CD4-positive, alpha-beta T cell (primary cell): Measurements from ENCODE around the gene MARCHF3. TPM values are rescaled to one million over a fixed set of nuclear protein-coding genes. Genes with fewer than 3 reads are reported as not detected.

ENCODE experiments used
- ATAC-seq: fragments of 200-7000 bp; cut with Tn5 transposase; one replicate; pipeline ENCODE4 v1.10.0; 2022; ENCODE audit warnings: mild to moderate bottlenecking; ENCODE audit not compliant: poor library complexity
- CTCF ChIA-PET: fragments of 350-600 bp; sonication (Branson Sonifier 250); formaldehyde crosslinking; loops from one replicate; lab custom pipeline; 2021; ENCODE audit warnings: antibody characterized with exemption, inconsistent platforms; lab: Charles Lee
- POLR2A ChIA-PET: fragments of 350-600 bp; sonication (Branson Sonifier 250); formaldehyde crosslinking; loops from one replicate; lab custom pipeline; 2021; ENCODE audit warnings: antibody characterized with exemption, inconsistent platforms; lab: Charles Lee
- DNase-seq, 14 experiments: peaks; one replicate each; pipeline ENCODE4 v3.0.0-alpha.2; 2013 to 2020; ENCODE audit warnings: mixed read lengths in 2 of 14
- H3K27ac ChIP-seq, 2 donors: one replicate each; pipeline versions ENCODE4 v1.5.1 to v1.7.0; 2013; ENCODE audit warnings: low read length in 2 of 2, low read depth in 1 of 2, mild to moderate bottlenecking in 1 of 2
- H3K27me3 ChIP-seq, 2 experiments: 1 replicate in 1 of 2; 2 replicates in 1 of 2; pipeline versions ENCODE4 v1.6.1 to v1.7.0; 2013; ENCODE audit warnings: low read length in 2 of 2, control low read depth in 1 of 2, mild to moderate bottlenecking in 1 of 2, moderate library complexity in 1 of 2; ENCODE audit not compliant: insufficient read depth in 2 of 2, control insufficient read depth in 1 of 2
- H3K36me3 ChIP-seq: one replicate; pipeline ENCODE4 v1.6.1; 2013; ENCODE audit warnings: low read length, control low read depth; ENCODE audit not compliant: insufficient read depth
- H3K4me1 ChIP-seq: one replicate; pipeline ENCODE4 v1.6.1; 2013; ENCODE audit warnings: low read length, control low read depth; ENCODE audit not compliant: insufficient read depth
- H3K4me3 ChIP-seq: one replicate; pipeline ENCODE4 v1.5.1; 2013; ENCODE audit warnings: mild to moderate bottlenecking, low read length, moderate library complexity
- H3K9me3 ChIP-seq, 2 experiments: 1 replicate in 1 of 2; 2 replicates in 1 of 2; pipeline versions ENCODE4 v1.6.1 to v1.7.0; 2013; ENCODE audit warnings: low read length in 2 of 2, mild to moderate bottlenecking in 2 of 2, control low read depth in 1 of 2, moderate library complexity in 1 of 2; ENCODE audit not compliant: control insufficient read depth in 1 of 2, insufficient read depth in 1 of 2
- H3K27ac Mint-ChIP-seq: one replicate; pipeline ENCODE4 v1.8.0; 2020; ENCODE audit warnings: mixed read lengths
- H3K27me3 Mint-ChIP-seq: one replicate; pipeline ENCODE4 v1.8.0; 2021; ENCODE audit warnings: mixed read lengths
- H3K36me3 Mint-ChIP-seq: one replicate; pipeline ENCODE4 v1.8.0; 2021; ENCODE audit warnings: low read depth, mixed read lengths
- H3K4me1 Mint-ChIP-seq: one replicate; pipeline ENCODE4 v1.8.0; 2021; ENCODE audit warnings: low read depth, mixed read lengths
- H3K4me3 Mint-ChIP-seq: one replicate; pipeline ENCODE4 v1.8.0; 2020; ENCODE audit warnings: mild to moderate bottlenecking, mixed read lengths
- H3K9me3 Mint-ChIP-seq: one replicate; pipeline ENCODE4 v1.8.0; 2020; ENCODE audit warnings: mixed read lengths
- intact Hi-C, 2 experiments: fragments of 100-400 bp; cut with DNase I in 1 of 2; cut with micrococcal nuclease in 1 of 2; formaldehyde crosslinking; loops; one replicate each; pipeline versions ENCODE4 v1.15.1 to v1.9.0; 2023 to 2025; cut with DNase I, micrococcal nuclease
- total RNA-seq, 174 experiments: library from RNA in 2 of 174; stranded (reverse) in 2 of 174; gene quantifications; one replicate each; pipeline ENCODE4 v1.2.3 and lab custom pipeline; 2021 to 2026
- TF ChIP-seq, protein P1 (sequence below): fragments of 200-600 bp; IDR thresholded peaks from one replicate; pipeline ENCODE4 v1.8.0; 2022; ENCODE audit warnings: antibody characterized with exemption, mild to moderate bottlenecking

The MARCHF3 gene
- total RNA-seq, 2 experiments from 2014 or later, result 5.2 to 6.2 TPM

DNA sequence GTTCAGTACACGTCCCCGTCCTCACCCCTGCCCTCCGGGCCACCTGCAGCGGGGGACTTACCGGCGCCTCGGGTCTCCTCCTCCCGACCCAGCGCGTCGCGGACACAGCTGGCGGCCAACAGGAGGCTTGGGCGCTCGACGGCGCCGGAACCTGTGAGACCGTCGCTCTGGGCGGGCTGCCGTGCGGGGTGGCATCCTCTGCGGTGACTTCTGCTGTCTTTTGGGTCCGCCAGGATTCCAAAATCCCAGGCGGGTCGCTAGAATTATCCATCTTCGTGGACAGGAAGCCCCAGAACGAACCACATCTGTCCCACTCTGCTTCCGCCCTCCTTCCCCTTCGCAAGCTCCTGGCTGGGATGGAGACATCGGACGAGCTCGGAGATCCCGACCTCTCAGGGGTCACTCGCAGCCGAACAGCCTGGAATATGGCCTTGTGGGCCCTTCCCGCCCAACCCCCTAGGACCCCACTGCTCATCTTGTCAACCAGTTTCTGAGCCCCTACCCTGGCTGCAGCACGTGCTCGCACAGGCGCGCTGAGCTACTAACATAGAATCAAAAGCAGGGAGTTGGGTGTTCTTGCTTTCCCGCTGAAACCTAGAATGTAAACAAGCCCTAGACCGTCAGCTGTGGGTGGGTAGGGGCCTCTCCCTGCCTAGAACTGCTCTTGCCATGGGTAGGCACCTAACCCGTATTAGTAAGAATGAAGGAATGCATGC is 947 bp upstream of the MARCHF3 start:
- H3K27ac ChIP-seq, result peak overlapping the region; percentile 9 to 42
- Mint-ChIP-seq H3K9me3 (no peaks in the 10 kb centered on the region), H3K36me3 (no peaks in the 10 kb centered on the region), H3K4me1 (peaks cover 21% of the 10 kb centered on the region), H3K4me3 (peak overlapping the region; percentile 97), H3K27me3 (peaks cover 12% of the 10 kb centered on the region), H3K27ac (peak overlapping the region; percentile 77)
- CTCF ChIA-PET, result interaction anchor here (0.5 to 1.2 kb wide), 4 partner anchors 43 to 1198 kb away, joined by 3 to 4 read pairs (median 3); no protein-coding TSS in a partner anchor
- DNase-seq, result peak in 8 of 14 experiments; percentile 1 to 61 (median 26)
- intact Hi-C loops, result loop anchor here (2.0 to 5.0 kb wide), 6 partner anchors 41 to 249 kb away; partner anchors contain the start of gene C5orf63 (in 2 of the 2)
- TF ChIP-seq, protein P1, sequence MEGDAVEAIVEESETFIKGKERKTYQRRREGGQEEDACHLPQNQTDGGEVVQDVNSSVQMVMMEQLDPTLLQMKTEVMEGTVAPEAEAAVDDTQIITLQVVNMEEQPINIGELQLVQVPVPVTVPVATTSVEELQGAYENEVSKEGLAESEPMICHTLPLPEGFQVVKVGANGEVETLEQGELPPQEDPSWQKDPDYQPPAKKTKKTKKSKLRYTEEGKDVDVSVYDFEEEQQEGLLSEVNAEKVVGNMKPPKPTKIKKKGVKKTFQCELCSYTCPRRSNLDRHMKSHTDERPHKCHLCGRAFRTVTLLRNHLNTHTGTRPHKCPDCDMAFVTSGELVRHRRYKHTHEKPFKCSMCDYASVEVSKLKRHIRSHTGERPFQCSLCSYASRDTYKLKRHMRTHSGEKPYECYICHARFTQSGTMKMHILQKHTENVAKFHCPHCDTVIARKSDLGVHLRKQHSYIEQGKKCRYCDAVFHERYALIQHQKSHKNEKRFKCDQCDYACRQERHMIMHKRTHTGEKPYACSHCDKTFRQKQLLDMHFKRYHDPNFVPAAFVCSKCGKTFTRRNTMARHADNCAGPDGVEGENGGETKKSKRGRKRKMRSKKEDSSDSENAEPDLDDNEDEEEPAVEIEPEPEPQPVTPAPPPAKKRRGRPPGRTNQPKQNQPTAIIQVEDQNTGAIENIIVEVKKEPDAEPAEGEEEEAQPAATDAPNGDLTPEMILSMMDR, result no peak
- no peak for ATAC-seq
- H3K27me3 ChIP-seq, result no peaks in the 10 kb centered on the region
- POLR2A ChIA-PET, result interaction anchor here (0.6 to 3.7 kb wide), 13 partner anchors 16 to 1068 kb away, joined by 3 to 21 read pairs (median 4); partner anchors contain the start of genes C5orf63 and LMNB1
- no peaks in the 10 kb centered on the region for H3K9me3 ChIP-seq
- peaks cover 24% of the 10 kb centered on the region for H3K4me1 ChIP-seq
- H3K36me3 ChIP-seq, result no peaks in the 10 kb centered on the region
- H3K4me3 ChIP-seq, result peak overlapping the region; percentile 93

- Histone ChIP-seq H3K4me1 (peaks cover 24% of the 10 kb centered on the region), H3K9me3 (no peaks in the 10 kb centered on the region), H3K27me3 (no peaks in the 10 kb centered on the region), H3K4me3 (peak overlapping the region; percentile 93), H3K36me3 (no peaks in the 10 kb centered on the region), H3K27ac (peak overlapping the region in 1 of 2 donors; percentile 63)
- peaks cover 12% of the 10 kb centered on the region for H3K27me3 Mint-ChIP-seq
- H3K4me1 Mint-ChIP-seq, result peaks cover 21% of the 10 kb centered on the region
- H3K27ac Mint-ChIP-seq, result peak overlapping the region; percentile 67
- no peaks in the 10 kb centered on the region for H3K9me3 Mint-ChIP-seq
- DNase-seq (peak; percentile 11 to 70 (median 36)), ATAC-seq (peak; percentile 28)
- no peaks in the 10 kb centered on the region for H3K36me3 Mint-ChIP-seq
- intact Hi-C loops, result loop anchor here (2.0 to 5.0 kb wide), 9 partner anchors 42 to 432 kb away; partner anchors contain the start of genes C5orf63 (in 2 of the 2) and ALDH7A1 (in 1 of the 2)
- H3K4me3 Mint-ChIP-seq, result peak overlapping the region; percentile 97
- ChIA-PET POLR2A (interaction anchor here (0.9 to 3.7 kb wide), 7 partner anchors 23 to 252 kb away, joined by 3 to 21 read pairs (median 12); partner anchors contain the start of genes C5orf63 and LMNB1), CTCF (no interaction called here)
- TF ChIP-seq, protein P1, result no peak
Observed at GRCh38 chr5:127029581-127030258, 638 bp downstream of the MARCHF3 start.

DNA sequence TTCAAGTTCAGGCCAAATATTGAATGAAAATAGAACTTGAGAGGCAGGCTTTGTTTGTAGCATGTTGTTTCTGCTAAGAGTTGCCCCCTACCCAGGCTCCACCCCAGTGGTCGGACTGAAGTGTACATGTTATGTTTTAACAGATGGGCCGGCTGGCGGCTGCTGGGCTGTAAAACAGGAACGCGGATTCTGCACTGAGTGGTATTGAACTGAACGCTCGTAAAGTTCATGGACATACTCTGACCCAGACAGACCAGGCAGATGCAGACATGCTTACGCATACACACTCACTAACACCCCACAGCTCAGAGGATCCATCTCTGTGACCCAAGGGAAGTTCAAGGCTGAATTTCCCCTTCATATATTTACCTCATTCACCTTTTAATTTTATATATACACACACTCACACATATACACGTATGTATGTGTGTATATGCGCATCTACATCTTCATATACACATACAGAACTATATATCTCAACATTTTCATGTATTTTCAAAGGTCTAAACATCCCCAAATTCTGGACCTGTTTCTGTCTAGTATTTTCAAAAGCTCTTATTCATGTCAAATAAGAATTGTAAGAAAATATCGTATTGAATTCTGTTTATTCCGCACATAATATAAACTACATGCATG is 1.4 kb downstream of the MARCHF3 start:
- Mint-ChIP-seq H3K27me3 (peaks cover 12% of the 10 kb centered on the region), H3K4me1 (peaks cover 21% of the 10 kb centered on the region), H3K27ac (peak overlapping the region; percentile 67), H3K4me3 (peak overlapping the region; percentile 97), H3K36me3 (no peaks in the 10 kb centered on the region), H3K9me3 (no peaks in the 10 kb centered on the region)
- H3K4me3 ChIP-seq, result peak overlapping the region; percentile 93
- DNase-seq (peak in 2 of 14 experiments; percentile 22 to 28), ATAC-seq (no peak)
- H3K27ac ChIP-seq, result no peak overlapping the region
- ChIA-PET POLR2A (interaction anchor here (0.9 to 3.7 kb wide), 6 partner anchors 12 to 251 kb away, joined by 3 to 18 read pairs (median 10); partner anchors contain the start of gene C5orf63), CTCF (no interaction called here)
- H3K4me1 ChIP-seq, result peaks cover 24% of the 10 kb centered on the region
- H3K36me3 ChIP-seq, result no peaks in the 10 kb centered on the region
- H3K9me3 ChIP-seq, result no peaks in the 10 kb centered on the region
- TF ChIP-seq, protein P1, result no peak
- intact Hi-C loops, result loop anchor here (5.0 kb wide), 3 partner anchors 42 to 432 kb away; partner anchors contain the start of gene ALDH7A1 (in 1 of the 2)
- H3K27me3 ChIP-seq, result no peaks in the 10 kb centered on the region
